GM19023 (cell line): ENCODE data around the gene PLSCR2.
"Not testable (repeated sequence)": the region's sequence is repeated elsewhere in the genome, so short reads cannot be mapped to it uniquely, and the experiment has no call there.

Source experiments
- ATAC-seq: cut with Tn5 transposase; IDR thresholded peaks from one replicate; pipeline ENCODE4 v1.9.1; 2021; ENCODE audit warnings: mild to moderate bottlenecking, moderate library complexity; ENCODE audit not compliant: unreplicated experiment

PLSCR2 gene, protein sequence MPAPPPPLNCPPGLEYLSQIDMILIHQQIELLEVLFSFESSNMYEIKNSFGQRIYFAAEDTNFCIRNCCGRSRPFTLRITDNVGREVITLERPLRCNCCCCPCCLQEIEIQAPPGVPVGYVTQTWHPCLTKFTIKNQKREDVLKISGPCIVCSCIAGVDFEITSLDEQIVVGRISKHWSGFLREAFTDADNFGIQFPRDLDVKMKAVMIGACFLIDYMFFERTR

DNA sequence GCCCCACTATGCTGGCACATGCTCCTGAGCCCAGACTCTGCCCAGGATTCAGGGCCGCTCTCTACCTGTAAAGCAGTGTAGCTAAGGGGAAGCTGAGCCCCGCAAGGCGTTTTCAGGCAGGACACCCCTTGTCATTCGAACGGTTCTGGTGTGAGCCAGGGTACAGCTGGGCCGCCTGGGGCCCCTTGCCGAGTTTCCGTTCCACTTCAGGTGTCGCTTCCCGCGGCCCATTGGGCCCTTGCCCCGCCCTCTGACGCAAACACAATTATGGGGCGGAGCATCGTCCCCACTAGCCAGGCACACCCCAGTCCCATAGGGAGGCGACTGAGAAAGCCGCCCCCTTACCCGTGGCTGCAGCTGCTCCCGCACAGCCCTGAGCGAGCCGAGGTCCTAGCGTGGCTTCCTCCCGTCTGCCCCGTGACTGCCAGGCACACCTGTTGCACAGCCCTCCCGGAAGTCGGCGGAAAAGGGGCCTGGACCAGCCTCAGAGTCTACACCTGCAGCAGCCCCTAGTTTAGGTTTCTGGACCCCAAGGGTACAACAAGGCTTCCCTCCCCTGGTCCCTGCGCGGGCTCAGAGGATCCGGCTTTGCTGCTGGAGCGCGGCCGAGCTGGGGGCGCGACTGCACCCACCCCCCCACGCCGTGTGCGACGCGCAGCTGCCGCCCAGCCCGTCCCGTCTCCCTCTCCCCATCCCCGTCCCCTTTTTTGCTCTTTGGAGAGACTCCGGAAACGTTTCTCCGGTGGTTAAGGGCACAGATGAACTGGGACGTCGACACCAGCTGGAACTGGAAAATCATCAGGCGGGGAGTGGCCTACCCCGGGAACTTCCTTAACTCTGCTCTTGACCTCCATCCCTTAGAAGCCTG lies at the start of gene PLSCR2:
Gene PLSCR2 (minus strand): TSS at position 412 of the 868 bp plus-strand sequence. CDS start 9,657 bp downstream, outside the sequence.
- peak; percentile 98 for ATAC-seq

DNA sequence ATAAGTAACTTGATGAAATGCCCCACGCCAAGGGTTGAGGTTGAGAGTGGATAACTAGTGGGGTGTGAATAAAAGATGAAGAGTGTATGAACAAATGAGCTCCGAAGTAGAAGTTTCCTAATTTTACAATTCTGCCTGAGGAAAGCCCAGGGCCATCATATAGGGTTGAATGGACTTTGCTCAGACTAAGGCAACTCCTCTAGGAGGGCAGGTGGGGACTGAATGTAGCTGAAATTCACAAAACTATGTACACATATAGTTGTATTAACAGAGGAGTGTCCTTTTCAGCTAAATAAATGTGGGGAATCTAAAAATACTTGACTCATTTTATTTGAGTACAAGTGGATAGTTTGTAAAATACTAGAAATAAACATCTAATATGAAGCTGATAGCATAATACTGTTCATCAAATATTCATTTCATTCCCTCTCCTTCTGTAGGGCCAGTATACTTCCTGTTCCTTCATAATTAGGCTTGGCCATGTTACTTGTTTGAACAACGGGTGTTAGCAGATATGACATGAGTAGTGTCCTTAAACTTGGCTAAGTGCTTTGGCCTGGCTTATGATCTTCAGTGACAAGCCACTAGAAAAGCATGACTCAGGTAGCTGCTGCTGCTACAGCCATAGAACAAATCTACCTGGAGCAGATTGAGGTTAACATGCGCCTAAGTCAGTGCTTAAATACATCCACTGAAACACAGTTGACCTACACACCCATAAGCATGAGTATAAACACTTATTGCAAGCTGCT lies 48.5 kb upstream of the PLSCR2 start:
- ATAC-seq = no peak

- ATAC-seq = no peak
Observed at GRCh38 chr3:146513386-146514051, 44.2 kb upstream of the PLSCR2 start.

- ATAC-seq = no peak
Observed at GRCh38 chr3:146511402-146512134, 42.2 kb upstream of the PLSCR2 start.

DNA sequence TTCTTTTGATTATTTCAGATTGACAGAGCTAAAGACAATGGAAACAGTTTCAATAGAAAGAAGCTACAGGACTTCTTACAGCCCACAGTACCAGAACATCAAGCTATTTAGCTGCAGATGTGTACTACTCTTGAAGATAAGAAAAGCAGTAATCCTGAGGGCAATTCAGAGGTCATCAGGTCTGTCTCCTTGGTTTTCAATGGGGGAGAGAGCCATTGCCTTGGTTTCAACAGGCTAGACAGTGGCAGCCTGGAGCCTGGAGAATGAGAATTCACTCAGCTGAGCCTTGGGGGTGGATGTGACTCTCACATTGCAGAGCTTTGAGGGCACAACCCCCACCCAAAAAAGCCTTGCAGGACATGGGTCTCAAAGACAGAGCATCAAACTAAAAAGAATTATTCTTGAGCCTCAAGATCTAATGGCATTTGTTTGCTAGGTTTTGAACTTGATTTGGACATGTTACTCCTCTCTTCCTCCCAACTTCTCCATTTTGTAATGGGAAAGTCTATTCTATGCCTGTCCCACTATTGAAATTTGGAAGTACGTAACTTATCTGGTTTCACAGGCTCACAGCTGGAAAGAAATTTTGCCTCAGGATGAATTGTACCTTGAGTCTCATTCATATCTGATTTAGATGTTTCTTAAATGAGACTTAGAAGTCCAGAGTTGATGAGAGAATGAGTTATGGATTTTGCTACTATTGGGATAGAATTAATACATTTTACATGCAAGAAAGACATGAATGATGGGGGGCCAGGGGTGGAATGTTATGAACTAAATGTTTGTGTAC lies 38.2 kb upstream of the PLSCR2 start:
- no peak for ATAC-seq

GRCh38 chr3:146505516-146505915 lies 36.2 kb upstream of the PLSCR2 start:
- no peak for ATAC-seq

DNA sequence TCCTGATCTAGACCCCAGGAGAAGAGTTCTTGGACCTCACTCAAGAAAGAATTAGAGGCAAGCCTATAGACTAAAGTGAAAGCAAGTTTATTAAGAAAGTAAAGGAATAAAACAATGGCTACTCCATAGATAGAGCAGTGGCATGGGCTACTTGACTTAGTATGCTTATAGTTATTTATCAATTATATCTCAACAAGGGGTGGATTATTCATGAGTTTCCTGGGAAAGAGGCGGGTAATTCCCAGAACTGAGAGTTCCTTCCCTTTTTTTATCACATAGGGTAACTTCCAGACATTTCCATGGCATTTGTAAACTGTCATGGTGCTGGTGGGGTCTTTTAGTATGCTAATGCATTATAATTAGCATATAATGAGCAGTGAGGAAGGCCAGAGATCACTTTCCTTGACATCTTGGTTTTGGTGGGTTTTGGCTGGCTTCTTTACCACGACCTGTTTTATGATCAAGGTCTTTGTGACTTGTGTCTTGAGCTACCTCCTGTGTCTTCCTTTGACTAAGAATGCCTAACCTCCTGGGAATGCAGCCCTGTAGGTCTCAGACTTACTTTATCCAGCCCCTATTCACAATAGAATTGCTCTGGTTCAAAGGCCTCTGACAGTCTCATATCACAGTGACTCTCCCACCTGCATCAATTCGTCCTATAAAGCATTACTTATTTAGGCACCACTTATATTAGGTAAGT lies 35.3 kb upstream of the PLSCR2 start:
- no peak for ATAC-seq

GRCh38 chr3:146503461-146504202 lies 34.3 kb upstream of the PLSCR2 start:
- ATAC-seq = peak; percentile 95

DNA sequence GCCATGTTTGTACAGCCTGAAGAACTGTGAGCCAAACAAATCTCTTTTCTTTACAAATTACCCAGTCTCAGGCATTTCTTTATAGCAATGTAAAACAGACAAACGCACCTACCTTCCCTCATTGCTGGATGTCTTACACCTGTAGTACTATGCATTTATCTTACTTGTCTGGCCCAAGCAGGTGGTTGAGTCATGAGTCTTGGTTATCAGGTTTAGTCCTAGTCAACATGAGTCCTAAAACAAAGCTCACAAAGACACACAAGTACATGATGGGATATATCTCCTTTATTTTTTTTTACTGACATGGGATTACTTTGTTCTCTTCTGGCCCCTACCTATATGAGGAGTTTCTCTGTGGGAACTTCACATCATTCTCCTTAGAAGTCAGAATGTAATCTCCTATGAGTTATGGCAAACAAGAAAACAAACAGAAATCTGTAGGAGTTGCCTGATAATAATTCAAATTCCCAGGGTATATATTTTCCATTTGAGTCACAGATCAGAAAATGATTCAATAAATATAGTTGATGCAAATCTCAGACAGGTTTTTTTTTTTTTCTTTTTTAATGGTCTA lies 33.6 kb upstream of the PLSCR2 start:
- ATAC-seq = no peak

- no peak for ATAC-seq
Observed at GRCh38 chr3:146501752-146502151, 32.4 kb upstream of the PLSCR2 start.

DNA sequence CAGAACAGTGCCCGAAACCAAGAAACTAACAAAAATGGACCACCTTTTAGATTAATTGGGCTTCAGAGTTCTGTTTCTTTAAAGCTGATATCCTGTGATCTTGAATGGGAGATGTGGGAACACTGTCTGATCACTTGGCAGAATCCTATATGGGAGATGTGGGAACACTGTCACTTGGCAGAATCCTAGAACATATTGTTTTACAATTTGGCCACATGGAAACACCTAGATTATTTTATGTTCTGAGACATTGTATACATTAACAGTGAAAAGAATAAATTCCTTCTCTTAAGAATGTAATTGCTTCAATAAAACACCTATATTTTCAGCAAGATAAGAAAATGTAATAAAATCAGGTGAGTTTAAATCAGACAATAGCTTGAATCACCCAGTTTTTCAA lies 30.3 kb upstream of the PLSCR2 start:
- ATAC-seq = no peak

- ATAC-seq = no peak
Observed at GRCh38 chr3:146498002-146498736, 28.8 kb upstream of the PLSCR2 start.

DNA sequence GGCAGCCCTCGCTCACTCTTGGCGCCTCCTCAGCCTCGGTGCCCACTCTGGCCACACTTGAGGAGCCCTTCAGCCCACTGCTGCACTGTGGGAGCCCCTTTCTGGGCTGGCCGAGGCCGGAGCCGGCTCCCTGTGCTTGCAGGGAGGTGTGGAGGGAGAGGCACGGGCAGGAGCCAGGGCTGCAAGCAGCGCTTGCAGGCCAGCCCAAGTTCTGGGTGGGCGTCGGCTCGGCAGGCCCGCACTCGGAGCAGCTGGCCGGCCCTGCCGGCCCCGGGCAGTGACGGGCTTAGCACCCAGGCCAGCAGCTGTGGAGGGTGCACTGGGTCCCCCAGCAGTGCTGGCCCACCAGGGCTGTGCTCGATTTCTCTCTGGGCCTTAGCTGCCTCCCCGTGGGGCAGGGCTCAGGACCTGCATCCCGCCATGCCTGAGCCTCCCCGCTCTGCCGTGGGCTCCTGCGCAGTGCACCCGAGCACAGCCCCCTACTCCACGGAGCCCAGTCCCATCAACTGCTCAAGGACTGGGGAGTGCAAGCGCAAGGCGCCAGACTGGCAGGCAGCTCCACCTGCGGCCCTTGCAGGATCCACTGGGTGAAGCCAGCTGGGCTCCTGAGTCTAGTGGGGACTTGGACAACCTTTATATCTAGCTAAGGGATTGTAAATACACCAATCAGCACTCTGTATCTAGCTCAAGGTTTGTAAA lies 27.9 kb upstream of the PLSCR2 start:
- ATAC-seq = not testable (repeated sequence)

- ATAC-seq = no peak
Observed at GRCh38 chr3:146496726-146497125, 27.4 kb upstream of the PLSCR2 start.

DNA sequence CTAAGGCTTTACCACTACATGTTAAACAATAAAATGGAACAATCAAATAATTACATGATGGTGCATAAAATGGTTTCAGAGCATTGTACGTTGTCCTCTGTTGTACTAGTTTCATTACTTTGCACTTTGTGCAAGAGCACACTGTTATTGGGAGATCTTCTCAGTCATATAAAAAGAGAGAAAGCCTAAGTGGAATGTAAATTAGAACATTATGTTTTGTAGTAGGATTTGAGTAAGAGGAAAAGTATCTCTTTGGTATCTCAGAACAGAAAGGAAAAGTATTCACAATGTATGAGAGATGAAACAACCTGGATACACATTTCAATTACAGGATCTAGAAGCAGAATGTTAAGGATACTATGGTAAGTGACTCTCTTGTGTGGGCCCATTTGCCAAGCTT lies 26.9 kb upstream of the PLSCR2 start:
- no peak for ATAC-seq

DNA sequence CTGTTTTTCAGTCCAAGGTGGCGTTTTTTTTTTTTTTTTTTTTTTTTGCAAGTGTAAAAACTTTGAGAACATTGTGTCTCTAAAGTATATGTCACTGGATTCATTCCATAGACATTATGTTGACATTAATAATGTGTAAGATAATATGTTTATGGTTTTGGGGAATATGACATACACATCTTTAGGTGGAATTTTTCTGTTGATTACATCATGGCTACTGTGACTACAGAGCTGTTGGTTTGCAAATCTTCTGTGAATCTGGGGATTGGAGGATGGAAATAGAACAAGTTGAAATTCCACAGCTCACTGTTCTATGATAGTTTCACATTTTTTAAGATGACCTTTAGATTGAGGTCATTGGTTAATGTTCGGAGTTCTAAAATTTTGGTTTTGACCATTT lies 24.4 kb upstream of the PLSCR2 start:
- no peak for ATAC-seq

DNA sequence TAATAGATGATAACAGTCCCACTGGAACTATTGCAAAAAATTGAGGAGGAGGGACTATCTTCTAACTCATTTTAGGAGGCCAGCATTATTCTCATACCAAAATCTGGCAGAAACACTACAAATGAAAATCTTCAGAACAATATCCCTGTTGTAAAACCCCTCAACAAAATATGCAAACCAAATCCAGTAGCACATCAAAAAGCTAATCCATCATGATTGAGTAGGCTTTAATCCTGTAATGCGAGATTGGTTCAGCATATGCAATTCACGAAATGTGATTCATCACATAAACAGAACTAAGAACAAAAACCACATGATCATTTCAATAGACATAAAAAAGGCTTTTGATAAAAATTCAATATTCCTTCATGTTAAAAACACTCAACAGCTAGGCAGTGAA lies 23.9 kb upstream of the PLSCR2 start:
- no peak for ATAC-seq
